Fibroblast of lung (primary cell): ENCODE results near the gene WBP4.

Experiments
- EZH2 ChIP-seq: IDR thresholded peaks from 2 replicates; pipeline ENCODE4 v1.5.1; 2012; ENCODE audit warnings: low read length, control low read depth, mild to moderate bottlenecking; ENCODE audit errors: missing control alignments
- TF ChIP-seq, protein P1 (sequence below), 2 donors: IDR thresholded peaks in 1 of 2; conservative IDR thresholded peaks in 1 of 2; 1 replicate in 1 of 2; 2 replicates in 1 of 2; pipeline ENCODE4 v1.5.1; 2011 to 2012; ENCODE audit warnings: low read length in 2 of 2, control low read depth in 1 of 2, inconsistent platforms in 1 of 2, low read depth in 1 of 2, mild to moderate bottlenecking in 1 of 2

DNA sequence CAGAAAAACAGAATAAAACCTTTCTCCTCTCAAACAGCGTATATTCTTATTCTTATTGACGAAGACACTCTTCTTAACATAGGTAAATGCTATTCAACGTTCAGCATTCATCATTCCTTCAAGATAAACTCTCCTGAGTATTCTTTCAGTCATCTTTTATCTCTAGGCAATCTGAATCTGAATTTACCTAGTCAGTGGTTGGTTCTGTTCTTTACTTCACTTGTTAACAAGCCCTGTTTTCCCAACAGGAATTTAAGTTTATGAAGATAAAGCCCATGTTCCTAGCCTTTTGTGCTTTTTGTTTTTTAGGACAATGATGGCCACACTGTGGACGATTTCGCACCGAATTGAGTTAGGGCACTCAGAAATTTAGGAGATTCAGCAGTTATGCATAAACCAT, 45.4 kb upstream of the WBP4 start:
- TF ChIP-seq, protein P1, sequence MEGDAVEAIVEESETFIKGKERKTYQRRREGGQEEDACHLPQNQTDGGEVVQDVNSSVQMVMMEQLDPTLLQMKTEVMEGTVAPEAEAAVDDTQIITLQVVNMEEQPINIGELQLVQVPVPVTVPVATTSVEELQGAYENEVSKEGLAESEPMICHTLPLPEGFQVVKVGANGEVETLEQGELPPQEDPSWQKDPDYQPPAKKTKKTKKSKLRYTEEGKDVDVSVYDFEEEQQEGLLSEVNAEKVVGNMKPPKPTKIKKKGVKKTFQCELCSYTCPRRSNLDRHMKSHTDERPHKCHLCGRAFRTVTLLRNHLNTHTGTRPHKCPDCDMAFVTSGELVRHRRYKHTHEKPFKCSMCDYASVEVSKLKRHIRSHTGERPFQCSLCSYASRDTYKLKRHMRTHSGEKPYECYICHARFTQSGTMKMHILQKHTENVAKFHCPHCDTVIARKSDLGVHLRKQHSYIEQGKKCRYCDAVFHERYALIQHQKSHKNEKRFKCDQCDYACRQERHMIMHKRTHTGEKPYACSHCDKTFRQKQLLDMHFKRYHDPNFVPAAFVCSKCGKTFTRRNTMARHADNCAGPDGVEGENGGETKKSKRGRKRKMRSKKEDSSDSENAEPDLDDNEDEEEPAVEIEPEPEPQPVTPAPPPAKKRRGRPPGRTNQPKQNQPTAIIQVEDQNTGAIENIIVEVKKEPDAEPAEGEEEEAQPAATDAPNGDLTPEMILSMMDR (conservative IDR thresholded peaks at IDR 0.05 in 1 of 2, IDR thresholded peaks at IDR 0.05 in 1 of 2; ENCODE audit: low read depth in 1 of 2, low read length in 2 of 2) = no peak
- TF ChIP-seq EZH2 = no peak
